ENCODE measurements around the gene KIRREL3. TPM values are rescaled to one million over a fixed set of nuclear protein-coding genes. Genes with fewer than 3 reads are reported as not detected.

Gene KIRREL3
- total and polyA plus RNA-seq, 2 of the 8 experiments (the other 6 are each of a cell fraction or from before 2014, with no cell fraction given) = 0.29 to 0.32 TPM

- H3K23ac ChIP-seq (ENCODE audit: insufficient read length) = no peak overlapping the region
- H3K9me3 ChIP-seq (ENCODE audit: insufficient read depth in 2 of 2, low read depth in 1 of 2, low read length in 1 of 2) = no peaks in the 10 kb centered on the region
- CTCF ChIA-PET (ENCODE audit: partially characterized antibody) = interaction anchor here (0.7 to 2.3 kb wide), 2 partner anchors 83 kb away, joined by 3 to 22 read pairs; no protein-coding TSS in a partner anchor
- H3K9ac ChIP-seq (replicated peaks in 1 of 4; ENCODE audit: extremely low read depth in 1 of 4, low read depth in 3 of 4, low read length in 3 of 4) = no peak overlapping the region
- H3K27ac ChIP-seq (ENCODE audit: low read depth, low read length) = no peak overlapping the region
- H4K20me1 ChIP-seq (replicated peaks in 1 of 2; ENCODE audit: control insufficient read depth in 1 of 2, insufficient read depth in 2 of 2, low read length in 2 of 2) = peaks cover 2 to 4% of the 10 kb centered on the region in 2 experiments
- H2AK5ac ChIP-seq (ENCODE audit: low read depth, low read length) = no peak overlapping the region; the same call in 1 of the 2 replicates
- WGBS, 2 experiments (ENCODE audit: extremely low coverage in 1 of 2, insufficient coverage in 1 of 2, insufficient read length in 1 of 2, insufficient replicate concordance in 2 of 2, low coverage in 1 of 2, low lambda C conversion rate in 2 of 2, missing lambda C conversion rate in 1 of 2) = 97% methylated on average over 3 of the region's 3 CpGs; no CpG with 5 or more reads in 1 of the 2 experiments
- H3K4me1 ChIP-seq (replicated peaks in 1 of 4; ENCODE audit: control insufficient read depth in 3 of 4, insufficient read depth in 4 of 4, low read length in 3 of 4) = peaks cover 0 to 3% (median 0%) of the 10 kb centered on the region in 4 experiments; a peak in 2 of 7 replicates
- no peak overlapping the region for H3K4me3 ChIP-seq (ENCODE audit: extremely low read depth in 1 of 4, insufficient read depth in 2 of 4, low read depth in 3 of 4, low read length in 4 of 4)
- peaks cover 0 to 3% of the 10 kb centered on the region in 2 experiments; a peak in 1 of 4 replicates for H3K79me2 ChIP-seq (ENCODE audit: control insufficient read depth in 1 of 2, insufficient read depth in 2 of 2, low read length in 2 of 2)
- H4K8ac ChIP-seq (ENCODE audit: extremely low read depth, insufficient read depth, low read length) = no peak overlapping the region
- H2BK120ac ChIP-seq (replicated peaks; ENCODE audit: low read depth, low read length) = no peak overlapping the region
- no peaks in the 10 kb centered on the region for H3K23me2 ChIP-seq (ENCODE audit: low read depth, low read length)
- H3K14ac ChIP-seq (ENCODE audit: insufficient read length) = no peak overlapping the region
- H2BK20ac ChIP-seq (ENCODE audit: low read length) = no peak overlapping the region
- H2AFZ ChIP-seq (ENCODE audit: low read length) = no peak overlapping the region
- peaks cover 6% of the 10 kb centered on the region for H3K79me1 ChIP-seq (ENCODE audit: low read depth, low read length)
- no peak overlapping the region for H3K4ac ChIP-seq (replicated peaks; ENCODE audit: insufficient read length, low read depth, low read length)
- H3K56ac ChIP-seq (replicated peaks; ENCODE audit: insufficient read length, low read depth, low read length) = no peak overlapping the region
- peak overlapping the region; percentile 35; the same call in 1 of the 2 replicates for H2BK5ac ChIP-seq (ENCODE audit: low read depth, low read length)
- no peak overlapping the region for H4K5ac ChIP-seq (ENCODE audit: insufficient read length, low read depth, low read length)
- H3K18ac ChIP-seq (ENCODE audit: extremely low read depth, low read length) = no peak overlapping the region
- TF ChIP-seq POU5F1 (IDR thresholded peaks at IDR 0.05; ENCODE audit: low read depth, low read length) (no peak), SIRT6 (IDR thresholded peaks at IDR 0.05; ENCODE audit: low read length) (no peak)
- FAIRE-seq (no peak), DNase-seq (ENCODE audit: low read depth in 1 of 2, low spot score in 2 of 2) (no peak)
- H2BK12ac ChIP-seq (ENCODE audit: low read depth, low read length) = no peak overlapping the region
- no peak overlapping the region for H4K91ac ChIP-seq (replicated peaks; ENCODE audit: insufficient read length, low read length)
- H3K4me2 ChIP-seq (ENCODE audit: insufficient read depth in 1 of 2, low read depth in 2 of 2, low read length in 2 of 2) = no peak overlapping the region
- H3K36me3 ChIP-seq (ENCODE audit: control insufficient read depth in 2 of 4, insufficient read depth in 4 of 4, low read length in 3 of 4) = no peaks in the 10 kb centered on the region
- H3K27me3 ChIP-seq (replicated peaks in 1 of 4; ENCODE audit: control insufficient read depth in 3 of 4, extremely low read depth in 1 of 4, insufficient read depth in 3 of 4, low read length in 3 of 4) = no peaks in the 10 kb centered on the region
- POLR2A ChIA-PET (ENCODE audit: partially characterized antibody) = interaction anchor here (0.6 to 1.4 kb wide), 3 partner anchors 12 to 33 kb away, joined by 3 read pairs; no protein-coding TSS in a partner anchor
- H2BK15ac ChIP-seq (ENCODE audit: low read length) = no peak overlapping the region
These were observed 606.5 kb downstream of the KIRREL3 start for GRCh38 chr11:126394036-126394435.

Data from H1 (cell line).